ENCODE data around the gene TMC7.

The TMC7 gene

DNA sequence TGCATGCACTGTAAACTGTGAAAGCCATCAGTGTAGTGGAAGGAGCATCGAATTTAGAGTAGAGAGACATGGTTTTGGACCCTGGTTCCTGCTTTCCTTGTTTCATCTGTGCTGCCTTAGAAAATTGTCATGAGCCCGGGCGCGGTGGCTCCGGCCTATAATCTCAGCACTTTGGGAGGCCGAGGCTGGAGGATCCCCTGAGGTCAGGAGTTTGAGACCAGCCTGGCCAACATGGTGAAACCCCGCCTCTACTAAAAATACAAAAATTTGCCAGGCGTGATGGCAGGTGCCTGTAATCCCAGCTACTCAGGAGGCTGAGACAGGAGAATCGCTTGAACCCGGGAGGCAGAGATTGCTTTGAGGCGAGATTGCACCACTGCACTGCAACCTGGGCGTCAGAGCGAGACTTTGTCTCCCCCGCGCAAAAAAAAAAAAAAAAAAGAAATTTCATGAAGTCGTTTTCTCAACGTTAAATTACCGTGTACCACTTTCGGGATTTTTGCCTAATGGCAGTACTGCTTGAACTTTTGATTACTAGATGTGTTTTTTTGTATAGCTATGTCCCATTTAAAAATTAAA is 84.6 kb downstream of the TMC7 start:
- Histone ChIP-seq H3K27me3 (ENCODE audit: insufficient read depth, low read length) (no peaks in the 10 kb centered on the region), H2AFZ (ENCODE audit: low read depth, low read length) (peak overlapping the region; percentile 89), H3K9me3 (ENCODE audit: low read length) (no peaks in the 10 kb centered on the region), H3K4me1 (ENCODE audit: insufficient read depth, low read length) (peaks cover 9% of the 10 kb centered on the region), H3K4me3 (ENCODE audit: low read length) (peak overlapping the region; percentile 87), H3K36me3 (ENCODE audit: insufficient read depth, low read length) (peaks cover 11% of the 10 kb centered on the region)

DNA sequence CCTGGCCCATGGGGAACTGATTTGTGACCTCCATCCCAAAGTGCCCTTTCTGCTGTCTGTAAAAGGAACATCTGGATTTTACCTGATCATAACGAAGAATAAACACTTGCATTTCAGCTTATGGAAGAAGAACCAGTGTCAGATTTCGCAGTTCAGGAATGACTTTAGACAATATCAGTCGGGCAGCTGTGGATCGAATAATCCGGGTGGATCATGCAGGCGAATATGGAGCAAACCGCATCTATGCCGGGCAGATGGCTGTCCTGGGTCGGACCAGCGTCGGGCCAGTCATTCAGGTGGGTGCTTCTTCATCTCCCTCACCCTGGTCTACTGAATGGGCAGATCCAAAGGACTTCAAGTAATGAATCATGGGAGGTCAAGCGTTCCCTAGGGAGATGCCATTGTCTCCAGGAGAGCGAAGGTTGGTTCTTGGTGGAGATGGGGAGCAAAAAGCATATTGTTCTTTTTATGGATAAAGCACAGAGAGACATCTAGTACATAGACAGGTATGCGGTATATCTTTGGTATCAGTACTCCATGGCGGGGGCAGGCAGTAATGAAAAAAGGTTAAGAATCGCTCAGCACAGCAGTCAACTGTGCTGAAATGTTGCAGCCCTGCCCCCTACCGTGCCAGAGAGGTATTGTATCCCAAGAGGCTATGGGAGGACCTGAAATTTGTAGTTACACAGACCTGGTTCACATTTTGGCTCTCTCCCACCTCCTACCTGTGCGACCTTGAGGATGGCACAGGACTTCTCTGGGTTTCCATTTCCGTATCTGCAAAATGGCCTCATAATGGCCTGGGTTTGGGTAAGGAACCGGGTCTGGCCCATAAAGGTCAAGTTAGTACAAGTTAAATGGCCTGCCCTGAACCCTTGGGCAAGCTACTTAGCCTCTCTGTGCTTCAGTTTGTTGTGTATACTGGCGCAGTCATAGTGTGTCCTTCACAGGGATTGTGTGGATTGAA is 88.4 kb downstream of the TMC7 start:
- H3K36me3 ChIP-seq (ENCODE audit: insufficient read depth, low read length): peaks cover 35% of the 10 kb centered on the region
- H3K4me1 ChIP-seq (ENCODE audit: insufficient read depth, low read length): peaks cover 9% of the 10 kb centered on the region
- H3K4me3 ChIP-seq (ENCODE audit: low read length): no peak overlapping the region
- H2AFZ ChIP-seq (ENCODE audit: low read depth, low read length): no peak overlapping the region
- no peaks in the 10 kb centered on the region for H3K27me3 ChIP-seq (ENCODE audit: insufficient read depth, low read length)
- H3K9me3 ChIP-seq (ENCODE audit: low read length): no peaks in the 10 kb centered on the region

DNA sequence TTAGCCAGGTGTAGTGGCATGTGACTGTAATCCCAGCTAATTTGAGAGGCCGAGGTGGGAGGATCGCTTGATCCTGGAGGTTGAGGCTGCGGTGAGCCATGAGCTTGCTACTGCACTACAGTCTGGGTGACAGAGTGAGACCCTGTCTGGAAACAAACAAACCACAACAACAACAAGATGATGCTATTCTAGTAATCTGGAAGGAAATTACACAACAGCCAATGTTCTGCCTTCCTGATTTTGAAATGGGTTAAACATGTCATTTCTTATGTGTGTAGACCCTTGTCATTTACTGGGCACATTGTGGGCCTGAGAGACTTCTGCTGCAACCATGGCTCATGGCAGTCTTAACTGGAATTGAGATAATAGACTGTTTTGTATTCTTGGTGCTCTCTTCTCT is 89.6 kb downstream of the TMC7 start:
- no peak overlapping the region for H2AFZ ChIP-seq (ENCODE audit: low read depth, low read length)
- peaks cover 7% of the 10 kb centered on the region for H3K4me1 ChIP-seq (ENCODE audit: insufficient read depth, low read length)
- H3K27me3 ChIP-seq (ENCODE audit: insufficient read depth, low read length): no peaks in the 10 kb centered on the region
- H3K36me3 ChIP-seq (ENCODE audit: insufficient read depth, low read length): peaks cover 46% of the 10 kb centered on the region
- H3K9me3 ChIP-seq (ENCODE audit: low read length): no peaks in the 10 kb centered on the region
- no peak overlapping the region for H3K4me3 ChIP-seq (ENCODE audit: low read length)

DNA sequence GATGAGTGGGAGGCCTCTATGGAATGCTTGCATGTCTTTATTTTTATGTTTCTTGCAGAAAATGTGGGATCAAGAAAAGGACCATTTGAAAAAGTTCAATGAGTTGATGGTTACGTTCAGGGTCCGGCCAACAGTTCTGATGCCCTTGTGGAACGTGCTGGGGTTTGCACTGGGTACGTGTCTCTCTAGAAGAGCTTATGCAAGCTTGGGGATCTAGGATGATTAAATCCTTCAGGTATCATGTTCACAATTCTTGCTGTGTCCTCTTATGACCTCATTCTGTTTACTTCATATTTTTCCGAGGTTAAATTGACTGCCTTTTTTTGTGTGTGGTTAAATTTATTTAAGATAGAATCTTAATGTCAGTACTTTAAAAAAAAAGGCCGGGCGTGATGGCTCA is 90.1 kb downstream of the TMC7 start:
- no peak overlapping the region for H3K4me3 ChIP-seq (ENCODE audit: low read length)

DNA sequence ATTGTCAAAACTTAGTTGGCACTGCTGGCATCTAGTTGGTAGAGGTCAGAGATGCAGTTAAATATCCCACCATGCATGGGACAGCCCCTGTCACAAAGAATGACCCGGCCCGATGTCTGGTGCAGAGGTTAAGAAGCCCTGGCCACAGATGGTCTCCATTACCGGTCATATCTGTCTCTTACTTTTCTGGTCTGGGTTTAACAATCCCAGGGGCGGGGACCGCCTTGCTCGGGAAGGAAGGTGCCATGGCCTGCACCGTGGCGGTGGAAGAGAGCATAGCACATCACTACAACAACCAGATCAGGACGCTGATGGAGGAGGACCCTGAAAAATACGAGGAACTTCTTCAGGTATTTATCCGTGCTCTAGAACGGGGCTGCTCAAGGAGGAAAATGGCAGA is 91.8 kb downstream of the TMC7 start:
- Histone ChIP-seq H3K9me3 (ENCODE audit: low read length) (no peaks in the 10 kb centered on the region), H3K27me3 (ENCODE audit: insufficient read depth, low read length) (no peaks in the 10 kb centered on the region), H3K4me3 (ENCODE audit: low read length) (no peak overlapping the region), H3K4me1 (ENCODE audit: insufficient read depth, low read length) (no peaks in the 10 kb centered on the region), H3K36me3 (ENCODE audit: insufficient read depth, low read length) (peaks cover 55% of the 10 kb centered on the region), H2AFZ (ENCODE audit: low read depth, low read length) (no peak overlapping the region)

More for the DNA sequence above, 90.1 kb downstream of the TMC7 start:
- Histone ChIP-seq H3K27me3 (ENCODE audit: insufficient read depth, low read length) (no peaks in the 10 kb centered on the region), H2AFZ (ENCODE audit: low read depth, low read length) (no peak overlapping the region), H3K9me3 (ENCODE audit: low read length) (no peaks in the 10 kb centered on the region), H3K4me1 (ENCODE audit: insufficient read depth, low read length) (peaks cover 2% of the 10 kb centered on the region), H3K36me3 (ENCODE audit: insufficient read depth, low read length) (peaks cover 52% of the 10 kb centered on the region)

DNA sequence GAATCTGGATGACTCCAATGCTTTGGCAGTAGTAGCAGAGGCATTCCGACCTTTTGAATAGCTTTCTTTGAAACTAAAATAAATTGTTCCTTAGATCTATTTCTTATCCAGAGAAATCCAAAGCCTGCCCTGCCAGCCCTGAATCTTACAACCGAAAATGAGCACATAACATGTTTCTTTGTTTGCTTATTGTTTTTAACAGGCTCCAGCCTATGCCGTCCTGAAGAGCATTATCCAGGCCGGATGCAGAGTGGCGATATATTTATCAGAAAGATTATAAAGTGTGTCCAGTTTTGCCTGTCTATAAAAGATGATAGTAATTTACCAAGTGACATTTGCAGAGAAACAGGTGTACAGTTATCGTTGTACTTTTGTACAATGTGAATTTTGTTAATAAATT is 94.1 kb downstream of the TMC7 start:
- Histone ChIP-seq H3K27me3 (ENCODE audit: insufficient read depth, low read length) (no peaks in the 10 kb centered on the region), H3K4me1 (ENCODE audit: insufficient read depth, low read length) (no peaks in the 10 kb centered on the region), H2AFZ (ENCODE audit: low read depth, low read length) (no peak overlapping the region), H3K36me3 (ENCODE audit: insufficient read depth, low read length) (peaks cover 48% of the 10 kb centered on the region), H3K9me3 (ENCODE audit: low read length) (peaks cover 2% of the 10 kb centered on the region), H3K4me3 (ENCODE audit: low read length) (no peak overlapping the region)

DNA sequence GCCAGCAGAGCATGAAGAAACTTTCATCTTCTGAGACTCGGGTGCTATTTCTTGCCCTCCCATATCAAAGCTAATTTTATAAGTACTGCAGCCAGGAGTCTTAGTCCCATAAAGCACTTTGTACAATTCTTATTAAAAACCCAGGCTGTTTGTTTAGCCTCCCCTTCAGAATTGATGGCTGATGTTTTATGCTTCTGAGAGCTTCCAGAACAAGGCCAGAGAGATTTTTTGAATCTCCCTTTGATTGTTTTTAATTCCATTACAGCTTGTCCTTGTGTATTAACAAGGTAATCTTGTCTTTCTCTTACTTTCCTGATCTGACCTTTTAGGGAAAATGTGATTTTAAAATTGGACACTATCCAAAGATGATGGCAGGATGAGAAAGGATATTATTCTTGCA is 99.9 kb downstream of the TMC7 start:
- no peak overlapping the region for H2AFZ ChIP-seq (ENCODE audit: low read depth, low read length)
- H3K27me3 ChIP-seq (ENCODE audit: insufficient read depth, low read length): no peaks in the 10 kb centered on the region
- peaks cover 7% of the 10 kb centered on the region for H3K36me3 ChIP-seq (ENCODE audit: insufficient read depth, low read length)
- H3K9me3 ChIP-seq (ENCODE audit: low read length): peaks cover 2% of the 10 kb centered on the region
- H3K4me1 ChIP-seq (ENCODE audit: insufficient read depth, low read length): no peaks in the 10 kb centered on the region
- no peak overlapping the region for H3K4me3 ChIP-seq (ENCODE audit: low read length)

DNA sequence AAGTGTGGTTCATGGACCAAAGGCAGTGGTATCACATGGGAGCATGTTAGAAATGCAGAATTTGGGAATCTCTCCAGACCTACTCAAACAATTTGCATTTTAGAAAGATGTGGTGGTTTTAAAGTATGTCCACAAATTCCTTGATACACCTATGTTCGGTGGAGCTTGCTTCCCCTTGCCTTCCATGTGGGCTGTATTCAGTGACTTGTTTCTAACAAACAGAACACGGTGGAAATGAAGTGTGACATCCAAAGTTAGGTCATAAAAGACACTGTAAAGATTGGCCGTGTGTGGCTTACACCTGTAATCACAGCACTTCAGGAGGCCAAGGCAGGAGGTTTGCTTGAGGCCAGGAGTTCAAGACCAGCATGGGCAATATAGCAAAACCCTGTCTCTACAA is 100.4 kb downstream of the TMC7 start:
- H3K4me1 ChIP-seq (ENCODE audit: insufficient read depth, low read length): no peaks in the 10 kb centered on the region
- no peak overlapping the region for H2AFZ ChIP-seq (ENCODE audit: low read depth, low read length)
- peaks cover 2% of the 10 kb centered on the region for H3K36me3 ChIP-seq (ENCODE audit: insufficient read depth, low read length)
- H3K4me3 ChIP-seq (ENCODE audit: low read length): no peak overlapping the region
- peaks cover 2% of the 10 kb centered on the region for H3K9me3 ChIP-seq (ENCODE audit: low read length)
- no peaks in the 10 kb centered on the region for H3K27me3 ChIP-seq (ENCODE audit: insufficient read depth, low read length)

DNA sequence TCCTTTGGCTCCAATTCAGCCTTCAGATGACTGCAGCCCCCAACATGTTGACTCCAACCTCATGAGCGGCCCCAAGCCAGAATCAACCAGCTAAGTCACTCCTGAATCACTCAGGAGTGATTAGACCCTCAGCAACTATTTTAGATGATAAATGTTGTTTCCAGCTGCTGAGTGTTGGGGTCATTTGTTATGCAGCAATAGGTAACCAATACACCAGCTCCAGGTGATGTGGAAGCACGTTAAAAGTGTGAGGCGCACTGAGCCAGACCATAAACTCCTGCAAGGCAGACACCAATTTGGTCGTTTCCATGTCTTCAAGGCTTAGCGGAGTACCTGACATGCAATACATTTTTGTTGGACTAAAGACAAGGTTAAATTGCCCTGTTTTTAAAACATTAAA is 101.1 kb downstream of the TMC7 start:
- Histone ChIP-seq H3K9me3 (ENCODE audit: low read length) (peaks cover 2% of the 10 kb centered on the region), H3K36me3 (ENCODE audit: insufficient read depth, low read length) (peaks cover 2% of the 10 kb centered on the region)

DNA sequence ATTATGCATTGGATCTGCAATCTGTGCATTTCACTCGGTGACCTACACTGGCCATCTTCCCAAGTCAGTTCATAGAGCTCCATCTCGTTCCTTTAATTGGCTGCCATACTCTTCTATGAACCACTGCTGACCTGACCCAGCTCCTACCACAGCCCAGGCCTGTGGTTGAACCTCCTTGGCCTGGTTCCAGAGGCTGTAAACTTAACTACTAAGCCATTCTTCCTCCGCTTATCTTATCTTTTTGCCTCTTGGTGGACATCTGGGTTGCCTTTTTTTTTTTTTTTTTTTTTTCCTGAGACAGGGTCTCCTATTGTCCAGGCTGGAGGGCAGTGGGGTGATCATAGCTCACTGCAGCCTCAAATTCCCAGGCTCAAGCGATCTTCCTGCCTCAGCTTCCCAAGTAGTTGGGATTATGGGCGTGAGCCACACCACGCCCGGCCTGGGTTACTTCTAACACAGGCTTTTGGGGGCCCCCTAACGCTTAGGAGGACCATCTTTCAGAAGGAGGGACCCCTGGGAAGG is 102.0 kb downstream of the TMC7 start:
- H3K4me3 ChIP-seq (ENCODE audit: low read length): no peak overlapping the region
- H3K9me3 ChIP-seq (ENCODE audit: low read length): peaks cover 1% of the 10 kb centered on the region
- H3K4me1 ChIP-seq (ENCODE audit: insufficient read depth, low read length): no peaks in the 10 kb centered on the region
- peaks cover 2% of the 10 kb centered on the region for H3K36me3 ChIP-seq (ENCODE audit: insufficient read depth, low read length)
- no peak overlapping the region for H2AFZ ChIP-seq (ENCODE audit: low read depth, low read length)
- no peaks in the 10 kb centered on the region for H3K27me3 ChIP-seq (ENCODE audit: insufficient read depth, low read length)

More for the DNA sequence above, 101.1 kb downstream of the TMC7 start:
- Histone ChIP-seq H2AFZ (ENCODE audit: low read depth, low read length) (no peak overlapping the region), H3K4me3 (ENCODE audit: low read length) (no peak overlapping the region), H3K4me1 (ENCODE audit: insufficient read depth, low read length) (no peaks in the 10 kb centered on the region), H3K27me3 (ENCODE audit: insufficient read depth, low read length) (no peaks in the 10 kb centered on the region)

DNA sequence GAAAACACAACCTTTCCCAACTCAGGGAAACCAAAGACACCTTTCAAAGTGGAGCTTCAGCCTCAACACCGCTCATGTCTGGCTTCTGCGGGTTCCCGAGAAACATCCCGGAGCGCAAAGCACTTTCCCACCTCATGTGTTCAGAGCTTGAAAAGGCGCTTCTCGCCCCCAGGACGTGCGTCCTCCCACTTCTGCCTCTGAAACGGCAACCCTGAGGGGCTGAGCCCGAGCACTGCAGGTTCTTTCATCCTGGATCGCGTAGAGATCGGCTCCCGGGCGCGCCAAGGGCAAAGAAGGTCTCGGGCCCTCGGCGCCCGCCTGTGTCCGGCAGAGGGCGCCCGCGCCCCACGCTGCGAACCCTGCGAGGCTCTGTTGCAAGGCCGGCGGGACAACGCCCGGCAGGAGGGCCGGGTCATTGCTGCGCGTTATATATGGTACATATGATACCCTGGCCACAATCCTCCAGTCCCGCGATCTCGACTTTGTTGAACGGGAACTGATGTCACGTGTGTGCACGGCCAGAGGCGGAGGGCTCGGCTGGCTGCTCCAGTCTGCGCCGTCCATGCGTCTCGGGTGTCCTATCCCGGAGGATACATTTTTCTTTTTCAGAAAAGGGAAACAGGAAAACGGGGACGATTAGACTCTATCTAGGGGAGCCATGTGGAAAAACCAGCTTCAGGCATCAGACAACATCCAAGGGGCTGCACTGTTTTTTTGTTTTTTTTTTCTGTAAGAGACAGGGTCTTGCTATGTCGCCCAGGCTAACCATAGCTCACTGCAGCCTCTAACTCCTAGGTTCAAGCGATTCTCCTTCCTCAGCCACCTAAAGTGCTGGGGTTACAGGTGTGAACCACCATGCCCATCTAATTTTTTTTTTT is 102.8 kb downstream of the TMC7 start:
- H3K4me3 ChIP-seq (ENCODE audit: low read length): peak overlapping the region; percentile 25
- H3K27me3 ChIP-seq (ENCODE audit: insufficient read depth, low read length): no peaks in the 10 kb centered on the region
- no peaks in the 10 kb centered on the region for H3K36me3 ChIP-seq (ENCODE audit: insufficient read depth, low read length)
- H2AFZ ChIP-seq (ENCODE audit: low read depth, low read length): peak overlapping the region; percentile 58
- H3K4me1 ChIP-seq (ENCODE audit: insufficient read depth, low read length): no peaks in the 10 kb centered on the region
- H3K9me3 ChIP-seq (ENCODE audit: low read length): no peaks in the 10 kb centered on the region

DNA sequence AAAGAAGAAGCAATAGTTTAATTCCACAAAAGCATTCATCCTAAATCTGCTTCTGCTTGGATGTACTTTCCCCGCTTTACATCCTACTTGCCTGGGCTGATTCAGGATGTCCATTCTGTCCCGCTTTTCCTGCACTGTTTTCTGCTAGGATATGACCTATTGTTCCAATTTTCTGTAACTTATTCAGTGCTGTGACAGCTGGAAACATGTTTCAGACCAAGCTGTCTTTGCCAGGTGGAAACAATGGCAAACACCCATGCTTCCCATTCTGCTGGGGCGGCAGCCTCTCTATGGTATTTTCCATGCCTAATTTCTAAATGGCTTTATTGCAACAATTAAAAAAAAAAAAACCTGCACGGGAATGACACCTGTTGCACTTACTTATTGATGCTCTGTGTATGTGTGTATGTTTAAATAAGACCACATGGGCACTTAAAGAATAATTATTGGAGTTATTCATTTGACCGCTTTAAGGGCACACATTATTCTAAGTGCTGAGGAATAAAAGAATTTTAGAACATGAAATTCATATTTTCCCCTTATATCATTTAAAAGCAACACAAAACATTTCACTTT is 104.7 kb downstream of the TMC7 start:
- H3K9me3 ChIP-seq (ENCODE audit: low read length): no peaks in the 10 kb centered on the region
- no peaks in the 10 kb centered on the region for H3K4me1 ChIP-seq (ENCODE audit: insufficient read depth, low read length)
- no peak overlapping the region for H3K4me3 ChIP-seq (ENCODE audit: low read length)
- H3K36me3 ChIP-seq (ENCODE audit: insufficient read depth, low read length): no peaks in the 10 kb centered on the region
- no peaks in the 10 kb centered on the region for H3K27me3 ChIP-seq (ENCODE audit: insufficient read depth, low read length)
- no peak overlapping the region for H2AFZ ChIP-seq (ENCODE audit: low read depth, low read length)
